Right lobe of liver (tissue), 4 donors: Measurements from ENCODE around the gene MPZL2.

Experiments used
- CTCF ChIP-seq, 4 donors: fragments of 200-600 bp in 3 of 4; fragments of 450-650 bp in 1 of 4; IDR thresholded peaks; one replicate each; pipeline versions ENCODE4 v1.5.1 to v1.8.0; 2016 to 2022; ENCODE audit warnings: antibody characterized with exemption in 4 of 4, mild to moderate bottlenecking in 2 of 4
- POLR2A ChIP-seq: fragments of 450-650 bp; IDR thresholded peaks from one replicate; pipeline ENCODE4 v1.6.1; 2017; ENCODE audit warnings: antibody characterized with exemption, mild to moderate bottlenecking
- donor health status: DM: no; HTN: no; CAD: no.
- donor health status: DM: no; HTN: no; CAD: no.
- donor health status: DM: no; HTN: yes; CAD: no.

GRCh38 chr11:118230088-118230487, 34.0 kb downstream of the MPZL2 start:
- no peak for TF ChIP-seq CTCF (IDR thresholded peaks at IDR 0.05)
- TF ChIP-seq POLR2A, result no peak
